Measurements from ENCODE around the gene SST.
"Not testable (repeated sequence)": the region's sequence is repeated elsewhere in the genome, so short reads cannot be mapped to it uniquely, and the experiment has no call there.

Gene SST

GRCh38 chr3:187681756-187682155 is 11.6 kb upstream of the SST start:
- DNase-seq, result not testable (repeated sequence)

- DNase-seq, result peak; percentile 3 to 40 (median 30)
Observed at GRCh38 chr3:187679638-187680396, 9.6 kb upstream of the SST start.

- DNase-seq, result no peak
Observed at GRCh38 chr3:187678726-187679268, 8.6 kb upstream of the SST start.

DNA sequence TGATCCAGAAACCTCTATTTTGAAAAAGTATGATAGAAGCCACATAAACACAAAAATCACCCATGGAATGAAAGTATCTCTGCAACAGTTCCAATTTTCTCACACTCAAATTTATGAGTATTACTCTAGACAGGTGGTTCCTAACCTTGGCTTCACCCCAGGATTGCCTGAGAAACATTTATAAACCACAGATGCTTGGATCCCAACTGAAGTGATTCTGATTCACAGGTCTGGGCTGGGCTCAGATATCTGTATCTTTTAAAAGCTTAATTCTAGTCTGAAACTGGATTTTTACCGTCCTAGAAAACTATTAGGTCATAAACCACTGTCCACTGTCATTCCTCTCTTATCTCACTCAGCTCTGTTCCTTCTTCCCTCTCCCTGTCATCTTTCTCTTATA is 7.4 kb upstream of the SST start:
- no peak for DNase-seq

DNA sequence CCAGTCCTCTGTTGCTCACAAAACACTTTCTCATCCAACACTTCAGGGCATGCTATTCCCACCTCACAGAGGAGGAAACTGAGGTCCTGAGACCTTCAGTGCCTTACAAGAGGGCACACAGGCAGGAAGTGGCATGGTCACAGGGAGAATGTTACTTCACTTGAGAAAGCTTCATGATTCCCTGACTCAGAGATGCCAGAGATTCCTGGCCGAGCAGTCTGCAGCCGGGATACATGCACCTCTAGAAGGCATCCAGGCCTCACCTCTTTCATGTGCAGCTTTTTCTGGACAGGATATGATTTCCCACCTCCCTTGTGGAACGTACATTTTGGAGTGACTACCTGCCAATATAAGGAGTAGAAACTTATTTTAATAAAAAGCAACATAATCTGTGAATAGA is 2.8 kb upstream of the SST start:
- no peak for DNase-seq

GRCh38 chr3:187667526-187667925 is 2.7 kb downstream of the SST start:
- DNase-seq, result no peak

GRCh38 chr3:187665764-187666402 is 4.3 kb downstream of the SST start:
- DNase-seq, result no peak

- DNase-seq, result no peak
Observed at GRCh38 chr3:187665010-187665409, 5.2 kb downstream of the SST start.

DNA sequence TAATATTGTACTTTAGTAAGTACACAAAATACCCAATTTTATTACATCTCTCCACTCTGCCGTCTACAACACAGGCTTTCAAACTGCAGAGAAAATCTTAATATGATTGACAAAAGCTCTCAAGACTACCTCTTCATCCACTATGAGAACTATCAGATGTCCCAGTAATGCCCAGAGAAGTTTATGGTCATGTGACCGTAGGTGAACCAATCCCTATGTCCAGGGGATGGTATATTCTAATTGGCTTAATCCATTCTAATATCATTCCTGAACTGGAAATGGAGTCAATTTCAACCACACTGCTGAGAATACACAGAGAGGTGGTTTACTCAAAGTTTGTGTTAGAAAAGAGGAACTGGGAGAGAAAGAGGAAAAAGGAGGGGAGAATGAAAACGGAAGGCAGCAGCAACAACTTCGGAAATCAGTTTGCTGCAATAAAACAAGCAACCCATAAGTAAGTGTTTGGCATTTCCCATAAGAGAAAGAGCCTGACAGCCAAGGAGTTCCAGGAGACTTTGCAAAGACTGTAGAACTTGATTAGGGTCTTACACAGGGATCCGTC is 7.3 kb downstream of the SST start:
- DNase-seq, result no peak

DNA sequence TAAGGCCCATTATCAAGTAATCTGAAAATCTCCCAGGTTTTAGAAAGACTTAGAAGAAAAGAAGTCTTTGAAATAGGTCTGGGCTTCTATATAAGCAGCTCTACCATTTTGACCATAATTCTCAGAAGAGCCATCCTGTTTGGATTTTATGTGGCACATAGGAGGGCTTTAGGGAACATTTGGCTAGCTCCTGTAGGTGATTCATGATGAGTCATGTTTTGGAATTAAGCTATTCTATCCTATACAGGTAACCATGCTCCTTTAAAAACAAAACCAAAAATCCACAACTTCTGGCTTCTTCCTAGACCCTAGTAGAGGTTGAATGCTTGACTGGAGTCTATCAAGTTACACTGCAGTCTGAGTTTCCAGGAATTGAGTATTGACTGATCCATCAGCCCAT is 8.9 kb downstream of the SST start:
- DNase-seq, result no peak

DNA sequence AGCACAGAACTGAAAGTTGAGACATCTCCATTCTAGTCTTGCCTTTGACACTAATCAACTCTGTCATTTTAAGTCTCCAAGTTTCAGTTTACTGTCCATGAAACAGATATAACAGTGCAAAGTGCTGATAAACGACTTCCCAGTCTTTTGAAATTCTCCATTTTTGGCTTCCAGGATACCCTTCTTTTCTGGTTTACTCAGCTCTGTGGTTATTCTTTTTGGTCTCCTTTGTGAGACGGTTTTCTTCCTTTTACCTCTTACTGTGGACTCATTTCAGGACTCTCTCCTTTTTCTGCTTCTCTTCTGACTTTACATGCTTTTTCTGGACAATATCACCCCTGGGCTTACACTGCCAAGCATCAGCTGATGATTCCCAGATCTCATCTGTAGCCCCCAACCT is 18.9 kb downstream of the SST start:
- no peak for DNase-seq

DNA sequence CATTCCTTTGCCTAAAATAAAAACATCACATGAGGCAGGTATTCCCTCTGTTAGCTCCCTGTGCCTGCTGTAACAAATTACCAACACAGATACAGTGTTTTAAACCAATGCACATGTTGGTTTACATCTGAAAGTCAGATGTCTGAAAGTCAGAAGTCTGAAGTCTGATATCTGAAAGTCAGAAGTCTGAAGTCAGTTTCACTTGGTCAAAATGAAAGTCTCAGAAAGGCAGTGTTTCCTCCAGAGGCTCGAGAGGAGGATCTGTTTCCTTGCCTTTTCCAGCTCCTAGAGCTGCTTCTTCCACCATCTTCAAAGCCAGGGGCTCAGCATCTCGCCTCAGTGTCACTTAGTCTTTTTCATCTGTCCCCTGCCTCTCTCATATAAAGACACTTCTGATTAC is 22.0 kb downstream of the SST start:
- DNase-seq, result no peak

DNA sequence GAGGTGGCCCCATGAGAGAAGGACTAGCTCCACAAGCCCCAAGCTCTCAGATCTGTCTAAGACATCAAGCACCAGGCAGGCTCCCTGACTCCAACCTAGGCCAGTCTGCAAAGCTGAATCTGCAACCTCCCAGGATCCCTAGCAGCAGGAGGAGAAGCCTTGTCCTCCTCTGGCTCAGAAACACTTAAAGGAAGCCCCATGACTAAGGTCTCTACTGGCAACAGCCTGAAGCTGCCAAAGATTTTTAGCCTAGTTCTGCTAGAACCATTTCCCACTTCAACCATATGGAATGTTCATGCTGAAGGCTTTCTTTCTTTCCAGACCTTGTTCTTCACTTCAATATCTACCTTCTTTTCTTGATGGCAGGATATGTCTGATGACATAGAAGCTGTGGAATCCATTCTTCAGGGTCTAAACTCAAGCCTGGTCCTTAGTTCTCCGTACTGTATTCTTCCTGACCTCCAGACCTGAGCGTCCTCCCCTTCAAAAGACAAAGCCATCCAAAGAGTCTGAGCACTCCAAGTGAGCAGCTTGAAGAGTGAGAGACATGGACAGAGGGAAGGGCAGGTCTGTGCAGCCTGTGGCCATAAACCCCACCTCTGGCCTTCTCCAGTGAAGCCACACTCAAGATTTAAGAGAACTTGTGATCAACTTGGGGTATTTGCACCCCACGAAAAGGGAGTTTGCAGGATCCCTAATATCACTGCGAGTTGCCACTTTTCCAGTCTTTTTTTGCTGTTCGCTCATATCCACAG is 23.1 kb downstream of the SST start:
- no peak for DNase-seq

- not testable (repeated sequence) for DNase-seq
Observed at GRCh38 chr3:187645379-187645778, 24.8 kb downstream of the SST start.

DNA sequence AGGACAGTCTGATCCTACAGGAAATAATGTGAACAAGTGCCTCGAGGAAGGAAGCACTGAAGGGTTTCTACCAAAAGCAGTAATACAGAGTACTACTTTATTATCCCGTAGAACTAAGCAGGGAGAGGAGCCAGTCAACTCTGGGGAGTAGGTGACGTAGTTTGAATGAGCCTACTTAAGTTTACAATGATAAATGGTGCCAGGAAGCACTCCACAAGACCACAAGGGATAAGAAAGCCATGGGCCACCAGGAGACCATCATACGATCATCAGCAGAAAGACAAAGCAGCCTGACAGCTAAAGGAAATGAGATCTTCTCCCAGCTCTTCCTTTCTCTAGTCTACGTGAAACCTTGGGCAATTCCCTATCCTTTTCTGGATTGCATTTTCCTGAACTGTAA is 27.3 kb downstream of the SST start:
- DNase-seq, result no peak

GRCh38 chr3:187641320-187642016 is 28.7 kb downstream of the SST start:
- DNase-seq, result no peak

GRCh38 chr3:187640569-187641059 is 29.6 kb downstream of the SST start:
- no peak for DNase-seq

GRCh38 chr3:187639927-187640568 is 30.1 kb downstream of the SST start:
- DNase-seq, result no peak

GRCh38 chr3:187636528-187636927 is 33.7 kb downstream of the SST start:
- DNase-seq, result no peak

GRCh38 chr3:187630404-187630803 is 39.8 kb downstream of the SST start:
- no peak for DNase-seq

DNA sequence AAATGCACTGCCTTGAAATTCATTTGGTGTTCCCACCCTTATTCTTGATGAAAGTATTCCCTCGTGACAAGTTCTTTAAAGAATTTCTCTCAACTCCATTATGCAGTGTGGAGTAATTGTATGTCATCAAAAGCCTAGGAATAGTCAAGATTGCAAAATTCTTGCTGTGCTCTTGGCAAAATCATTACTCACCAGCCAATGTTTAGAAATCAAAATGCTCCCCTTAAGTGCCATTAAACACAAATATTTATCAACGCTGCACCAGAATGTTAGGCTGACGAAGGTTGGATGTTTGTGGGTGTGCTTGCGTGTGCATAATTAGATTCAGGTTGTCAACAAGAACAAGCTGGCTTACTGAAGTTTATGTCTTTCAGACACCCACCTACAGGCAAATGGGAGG is 40.5 kb downstream of the SST start:
- DNase-seq, result no peak

DNA sequence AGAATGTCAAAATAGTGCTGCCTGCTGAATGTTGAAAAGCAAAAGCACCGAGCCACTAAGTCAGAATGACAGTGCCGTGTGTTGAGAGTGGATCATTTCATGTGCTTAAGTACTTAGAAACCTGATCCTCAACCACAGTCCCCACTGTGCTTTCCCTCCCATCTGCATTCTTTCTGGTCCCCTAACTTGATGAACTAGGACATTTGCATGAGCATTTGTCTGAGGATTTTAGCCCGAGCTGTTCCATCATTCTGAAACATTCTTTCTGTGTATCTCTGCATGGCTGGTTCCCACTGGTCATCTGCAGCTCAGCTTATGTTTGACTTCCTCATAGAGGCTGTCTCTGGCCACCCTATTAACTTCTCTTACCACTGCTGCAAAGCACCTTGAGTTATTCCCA is 42.0 kb downstream of the SST start:
- no peak for DNase-seq

All from activated naive CD4-positive, alpha-beta T cell (primary cell).